ENCODE measurements around the gene ARHGAP28. TPM values are rescaled to one million over a fixed set of nuclear protein-coding genes. Genes with fewer than 3 reads are reported as not detected.
"Not testable (repeated sequence)": the region's sequence is repeated elsewhere in the genome, so short reads cannot be mapped to it uniquely, and the experiment has no call there.

The ARHGAP28 gene
- polyA plus RNA-seq, 1 donor from 2014 or later = 9.8 TPM

DNA sequence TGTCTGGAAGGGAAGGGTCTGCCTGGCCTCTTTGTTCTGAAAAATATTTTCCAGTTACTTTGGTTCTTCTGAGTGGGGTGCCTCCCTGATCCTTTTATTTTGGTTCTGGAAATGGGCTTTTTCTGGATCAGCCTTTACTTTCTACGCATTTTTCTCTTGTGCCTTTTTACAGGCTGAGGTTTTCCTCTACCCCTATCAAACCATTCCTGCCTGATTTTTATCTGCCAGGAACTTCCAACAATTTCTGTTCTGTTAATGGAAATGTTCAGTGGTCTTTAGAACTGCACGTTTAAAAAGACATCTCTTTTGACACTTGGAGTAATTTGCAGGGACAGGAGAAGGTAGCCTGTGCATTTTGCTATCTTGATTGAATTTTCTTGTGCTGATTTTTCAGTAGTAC lies 113.8 kb downstream of the ARHGAP28 start:
- no peaks in the 10 kb centered on the region for H3K79me2 ChIP-seq (replicated peaks; ENCODE audit: insufficient read depth, low read length)
- H2AFZ ChIP-seq (ENCODE audit: low read depth, low read length) = no peak overlapping the region
- peak overlapping the region; percentile 36 for H3K4me3 ChIP-seq (ENCODE audit: low read length)
- H3K9me2 ChIP-seq (ENCODE audit: insufficient read depth, low read length) = no peaks in the 10 kb centered on the region
- H3K4me2 ChIP-seq (ENCODE audit: low read length) = peak overlapping the region; percentile 18
- no peaks in the 10 kb centered on the region for H4K20me1 ChIP-seq (ENCODE audit: insufficient read depth)
- TF ChIP-seq RAD21 (conservative IDR thresholded peaks at IDR 0.05) = no peak
- TF ChIP-seq, protein P1, sequence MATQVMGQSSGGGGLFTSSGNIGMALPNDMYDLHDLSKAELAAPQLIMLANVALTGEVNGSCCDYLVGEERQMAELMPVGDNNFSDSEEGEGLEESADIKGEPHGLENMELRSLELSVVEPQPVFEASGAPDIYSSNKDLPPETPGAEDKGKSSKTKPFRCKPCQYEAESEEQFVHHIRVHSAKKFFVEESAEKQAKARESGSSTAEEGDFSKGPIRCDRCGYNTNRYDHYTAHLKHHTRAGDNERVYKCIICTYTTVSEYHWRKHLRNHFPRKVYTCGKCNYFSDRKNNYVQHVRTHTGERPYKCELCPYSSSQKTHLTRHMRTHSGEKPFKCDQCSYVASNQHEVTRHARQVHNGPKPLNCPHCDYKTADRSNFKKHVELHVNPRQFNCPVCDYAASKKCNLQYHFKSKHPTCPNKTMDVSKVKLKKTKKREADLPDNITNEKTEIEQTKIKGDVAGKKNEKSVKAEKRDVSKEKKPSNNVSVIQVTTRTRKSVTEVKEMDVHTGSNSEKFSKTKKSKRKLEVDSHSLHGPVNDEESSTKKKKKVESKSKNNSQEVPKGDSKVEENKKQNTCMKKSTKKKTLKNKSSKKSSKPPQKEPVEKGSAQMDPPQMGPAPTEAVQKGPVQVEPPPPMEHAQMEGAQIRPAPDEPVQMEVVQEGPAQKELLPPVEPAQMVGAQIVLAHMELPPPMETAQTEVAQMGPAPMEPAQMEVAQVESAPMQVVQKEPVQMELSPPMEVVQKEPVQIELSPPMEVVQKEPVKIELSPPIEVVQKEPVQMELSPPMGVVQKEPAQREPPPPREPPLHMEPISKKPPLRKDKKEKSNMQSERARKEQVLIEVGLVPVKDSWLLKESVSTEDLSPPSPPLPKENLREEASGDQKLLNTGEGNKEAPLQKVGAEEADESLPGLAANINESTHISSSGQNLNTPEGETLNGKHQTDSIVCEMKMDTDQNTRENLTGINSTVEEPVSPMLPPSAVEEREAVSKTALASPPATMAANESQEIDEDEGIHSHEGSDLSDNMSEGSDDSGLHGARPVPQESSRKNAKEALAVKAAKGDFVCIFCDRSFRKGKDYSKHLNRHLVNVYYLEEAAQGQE (IDR thresholded peaks at IDR 0.05; ENCODE audit: borderline replicate concordance) = peak; percentile 79
- H3K27ac ChIP-seq (ENCODE audit: low read length) = peak overlapping the region; percentile 53
- H3K9me3 ChIP-seq (ENCODE audit: low read length) = no peaks in the 10 kb centered on the region
- H3K36me3 ChIP-seq (ENCODE audit: insufficient read depth, low read length) = no peaks in the 10 kb centered on the region
- H3K27me3 ChIP-seq (ENCODE audit: insufficient read depth, low read depth, low read length) = no peaks in the 10 kb centered on the region
- H3K9ac ChIP-seq (ENCODE audit: low read length) = peak overlapping the region; percentile 1
- H3F3A ChIP-seq (ENCODE audit: insufficient read depth, low read length, poor library complexity, severe bottlenecking) = peaks cover 4% of the 10 kb centered on the region

DNA sequence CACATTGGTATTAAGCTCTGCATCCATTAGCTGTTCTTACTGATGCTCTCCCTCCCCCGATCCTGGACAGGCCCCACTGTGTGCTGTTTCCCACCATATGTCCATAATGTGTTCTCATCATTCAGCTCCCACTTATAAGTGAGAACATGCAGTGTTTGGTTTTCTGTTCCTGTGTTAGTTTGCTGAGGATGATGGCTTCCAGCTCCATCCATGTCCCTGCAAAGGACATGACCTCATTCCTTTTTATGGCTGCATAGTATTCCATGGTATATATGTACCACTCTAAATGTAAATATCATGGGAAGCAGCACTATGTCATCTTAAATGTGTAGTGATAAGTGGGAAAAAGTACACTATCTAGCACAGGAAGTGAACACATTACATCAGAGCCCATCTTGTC lies 116.0 kb downstream of the ARHGAP28 start:
- H2AFZ ChIP-seq (ENCODE audit: low read depth, low read length); H3K27me3 ChIP-seq (ENCODE audit: insufficient read depth, low read depth, low read length); H3K79me2 ChIP-seq (replicated peaks; ENCODE audit: insufficient read depth, low read length); H3K36me3 ChIP-seq (ENCODE audit: insufficient read depth, low read length); H3K9me2 ChIP-seq (ENCODE audit: insufficient read depth, low read length); H3K4me3 ChIP-seq (ENCODE audit: low read length); H3K27ac ChIP-seq (ENCODE audit: low read length); H3K9ac ChIP-seq (ENCODE audit: low read length); H3K9me3 ChIP-seq (ENCODE audit: low read length); H3K4me2 ChIP-seq (ENCODE audit: low read length); H3F3A ChIP-seq (ENCODE audit: insufficient read depth, low read length, poor library complexity, severe bottlenecking); H4K20me1 ChIP-seq (ENCODE audit: insufficient read depth): not testable (repeated sequence)

DNA sequence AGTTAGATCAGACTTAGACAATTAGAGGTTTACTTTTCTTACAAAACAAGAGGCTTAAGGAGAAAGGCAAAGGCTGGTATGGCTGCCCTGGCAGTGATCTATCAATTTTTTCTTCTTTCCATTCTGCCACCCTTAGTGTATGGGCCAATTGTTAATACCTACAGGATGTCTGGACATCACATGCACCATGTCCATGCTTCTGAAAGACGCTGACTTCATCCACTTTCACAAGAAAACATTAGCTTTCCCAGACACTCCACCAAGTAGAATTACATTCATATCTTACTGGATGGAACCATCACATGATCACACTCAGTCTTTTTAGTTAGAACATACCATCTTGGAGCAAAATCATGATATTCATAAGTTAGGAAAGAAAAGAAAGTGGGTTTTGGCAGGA lies 120.9 kb downstream of the ARHGAP28 start:
- Histone ChIP-seq H3K4me2 (ENCODE audit: low read length) (no peak overlapping the region), H2AFZ (ENCODE audit: low read depth, low read length) (no peak overlapping the region), H3F3A (ENCODE audit: insufficient read depth, low read length, poor library complexity, severe bottlenecking) (no peaks in the 10 kb centered on the region), H3K27me3 (ENCODE audit: insufficient read depth, low read depth, low read length) (no peaks in the 10 kb centered on the region), H4K20me1 (ENCODE audit: insufficient read depth) (no peaks in the 10 kb centered on the region), H3K36me3 (ENCODE audit: insufficient read depth, low read length) (peaks cover 8% of the 10 kb centered on the region), H3K27ac (ENCODE audit: low read length) (no peak overlapping the region), H3K9me2 (ENCODE audit: insufficient read depth, low read length) (no peaks in the 10 kb centered on the region), H3K9me3 (ENCODE audit: low read length) (peaks cover 13% of the 10 kb centered on the region), H3K4me3 (ENCODE audit: low read length) (no peak overlapping the region), H3K9ac (ENCODE audit: low read length) (no peak overlapping the region), H3K79me2 (replicated peaks; ENCODE audit: insufficient read depth, low read length) (no peaks in the 10 kb centered on the region)
- TF ChIP-seq EZH2 (IDR thresholded peaks at IDR 0.05; ENCODE audit: borderline replicate concordance, insufficient read depth, low read length, poor library complexity, severe bottlenecking) (no peak), RAD21 (conservative IDR thresholded peaks at IDR 0.05) (no peak), TAF1 (IDR thresholded peaks at IDR 0.05; ENCODE audit: low read depth) (no peak), EP300 (conservative IDR thresholded peaks at IDR 0.05; ENCODE audit: poor library complexity, severe bottlenecking) (no peak), SMC3 (conservative IDR thresholded peaks at IDR 0.05; ENCODE audit: poor library complexity) (no peak), POLR2AphosphoS5 (IDR thresholded peaks at IDR 0.05) (no peak), MXI1 (conservative IDR thresholded peaks at IDR 0.05; ENCODE audit: poor library complexity, severe bottlenecking) (no peak)
- TF ChIP-seq, protein P2, sequence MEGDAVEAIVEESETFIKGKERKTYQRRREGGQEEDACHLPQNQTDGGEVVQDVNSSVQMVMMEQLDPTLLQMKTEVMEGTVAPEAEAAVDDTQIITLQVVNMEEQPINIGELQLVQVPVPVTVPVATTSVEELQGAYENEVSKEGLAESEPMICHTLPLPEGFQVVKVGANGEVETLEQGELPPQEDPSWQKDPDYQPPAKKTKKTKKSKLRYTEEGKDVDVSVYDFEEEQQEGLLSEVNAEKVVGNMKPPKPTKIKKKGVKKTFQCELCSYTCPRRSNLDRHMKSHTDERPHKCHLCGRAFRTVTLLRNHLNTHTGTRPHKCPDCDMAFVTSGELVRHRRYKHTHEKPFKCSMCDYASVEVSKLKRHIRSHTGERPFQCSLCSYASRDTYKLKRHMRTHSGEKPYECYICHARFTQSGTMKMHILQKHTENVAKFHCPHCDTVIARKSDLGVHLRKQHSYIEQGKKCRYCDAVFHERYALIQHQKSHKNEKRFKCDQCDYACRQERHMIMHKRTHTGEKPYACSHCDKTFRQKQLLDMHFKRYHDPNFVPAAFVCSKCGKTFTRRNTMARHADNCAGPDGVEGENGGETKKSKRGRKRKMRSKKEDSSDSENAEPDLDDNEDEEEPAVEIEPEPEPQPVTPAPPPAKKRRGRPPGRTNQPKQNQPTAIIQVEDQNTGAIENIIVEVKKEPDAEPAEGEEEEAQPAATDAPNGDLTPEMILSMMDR (IDR thresholded peaks at IDR 0.05; ENCODE audit: poor library complexity, severe bottlenecking) = no peak
- TF ChIP-seq, protein P1 (IDR thresholded peaks at IDR 0.05; ENCODE audit: borderline replicate concordance) = no peak

Measured in neural cell (in vitro differentiated cells).